HEK293 (cell line): ENCODE data around the gene PTPN11.

Source experiments
- CTCF ChIA-PET: fragments of 350-600 bp; formaldehyde crosslinking; extraction: SDS; loops from one replicate; lab custom pipeline; 2021; ENCODE audit warnings: antibody characterized with exemption; lab: Yijun Ruan, JAX
- POLR2A ChIA-PET: fragments of 300-600 bp; formaldehyde crosslinking; extraction: SDS; loops from one replicate; lab custom pipeline; 2020; ENCODE audit warnings: antibody characterized with exemption, inconsistent platforms; lab: Yijun Ruan, JAX
- H3K27ac ChIP-seq: fragments of 200-500 bp; sonication (Bioruptor generic); 2 replicates; pipeline ENCODE4 v1.5.1; 2014; ENCODE audit warnings: low read depth, low read length, control low read depth, inconsistent platforms; ENCODE audit errors: extremely low read depth
- H3K36me3 ChIP-seq, 2 experiments: fragments of 200-500 bp in 1 of 2; sonication (Bioruptor generic) in 1 of 2; 1 replicate in 1 of 2; 2 replicates in 1 of 2; pipeline ENCODE4 v1.5.1; 2014 to 2017; ENCODE audit warnings: inconsistent platforms in 2 of 2, low read length in 2 of 2; ENCODE audit not compliant: control insufficient read depth in 2 of 2, insufficient read depth in 1 of 2
- H3K4me1 ChIP-seq: fragments of 200-500 bp; sonication (Bioruptor generic); 2 replicates; pipeline ENCODE4 v1.5.1; 2014; ENCODE audit warnings: mild to moderate bottlenecking, low read length, inconsistent platforms; ENCODE audit not compliant: control insufficient read depth, insufficient read depth
- H3K4me3 ChIP-seq: 2 replicates; pipeline ENCODE4 v1.5.1; 2011; ENCODE audit warnings: low read depth, mild to moderate bottlenecking, control low read depth, low read length, moderate library complexity
- H3K9me3 ChIP-seq: fragments of 200-500 bp; sonication (Bioruptor generic); 2 replicates; pipeline ENCODE4 v1.5.1; 2014; ENCODE audit warnings: low read depth, low read length, inconsistent platforms; ENCODE audit not compliant: control insufficient read depth, insufficient read depth
- PRDM2 ChIP-seq: fragments of 450-650 bp; formaldehyde crosslinking; IDR thresholded peaks from 2 replicates; pipeline ENCODE4 v1.5.1; 2016; ENCODE audit warnings: missing biosample characterization, missing genetic modification characterization, borderline replicate concordance
- SCRT1 ChIP-seq: fragments of 450-650 bp; formaldehyde crosslinking; IDR thresholded peaks from 2 replicates; pipeline ENCODE4 v1.5.1; 2016; ENCODE audit warnings: missing biosample characterization, missing genetic modification characterization, borderline replicate concordance
- SETDB1 ChIP-seq: IDR thresholded peaks from one replicate; pipeline ENCODE4 v1.6.1; 2017; ENCODE audit warnings: mild to moderate bottlenecking, low read length, moderate library complexity, mixed read lengths; ENCODE audit not compliant: insufficient read length
- ZBTB8A ChIP-seq: fragments of 450-650 bp; formaldehyde crosslinking; IDR thresholded peaks from 2 replicates; pipeline ENCODE4 v1.5.1; 2016; ENCODE audit warnings: missing biosample characterization, missing genetic modification characterization
- ZFHX2 ChIP-seq: fragments of 450-650 bp; formaldehyde crosslinking; conservative IDR thresholded peaks from 2 replicates; pipeline ENCODE4 v1.5.1; 2016; ENCODE audit warnings: missing biosample characterization, missing genetic modification characterization
- ZNF132 ChIP-seq: fragments of 450-650 bp; formaldehyde crosslinking; IDR thresholded peaks from 2 replicates; pipeline ENCODE4 v1.5.1; 2017; ENCODE audit warnings: missing biosample characterization, missing genetic modification characterization, borderline replicate concordance
- ZNF133 ChIP-seq: fragments of 450-650 bp; formaldehyde crosslinking; IDR thresholded peaks from 2 replicates; pipeline ENCODE4 v1.5.1; 2016; ENCODE audit warnings: missing biosample characterization, missing genetic modification characterization
- ZNF157 ChIP-seq: fragments of 450-650 bp; formaldehyde crosslinking; IDR thresholded peaks from 2 replicates; pipeline ENCODE4 v1.5.1; 2016; ENCODE audit warnings: missing biosample characterization, missing genetic modification characterization
- ZNF169 ChIP-seq: fragments of 450-650 bp; formaldehyde crosslinking; IDR thresholded peaks from 2 replicates; pipeline ENCODE4 v1.5.1; 2016; ENCODE audit warnings: missing biosample characterization, missing genetic modification characterization
- ZNF19 ChIP-seq: fragments of 450-650 bp; formaldehyde crosslinking; IDR thresholded peaks from 2 replicates; pipeline ENCODE4; 2016; ENCODE audit warnings: missing biosample characterization, missing genetic modification characterization, low read depth
- ZNF354C ChIP-seq: fragments of 450-650 bp; formaldehyde crosslinking; IDR thresholded peaks from 2 replicates; pipeline ENCODE4 v1.5.1; 2016; ENCODE audit warnings: missing biosample characterization, missing genetic modification characterization, low read depth, borderline replicate concordance
- ZNF514 ChIP-seq: fragments of 450-650 bp; formaldehyde crosslinking; IDR thresholded peaks from 2 replicates; pipeline ENCODE4 v1.5.1; 2016; ENCODE audit warnings: missing biosample characterization, missing genetic modification characterization
- ZNF580 ChIP-seq: fragments of 450-650 bp; formaldehyde crosslinking; IDR thresholded peaks from 2 replicates; pipeline ENCODE4 v1.5.1; 2016; ENCODE audit warnings: missing biosample characterization, missing genetic modification characterization
- ZNF660 ChIP-seq: fragments of 450-650 bp; IDR thresholded peaks from 2 replicates; pipeline ENCODE4 v1.5.1; 2018; ENCODE audit warnings: missing biosample characterization, mild to moderate bottlenecking, missing genetic modification characterization
- ZNF843 ChIP-seq: fragments of 450-650 bp; formaldehyde crosslinking; IDR thresholded peaks from 2 replicates; pipeline ENCODE4 v1.5.1; 2016; ENCODE audit warnings: missing biosample characterization, missing genetic modification characterization
- TF ChIP-seq, protein P1 (sequence below): fragments of 450-650 bp; formaldehyde crosslinking; IDR thresholded peaks from 2 replicates; pipeline ENCODE4 v1.5.1; 2016; ENCODE audit warnings: missing biosample characterization, missing genetic modification characterization
- TF ChIP-seq, protein P2 (sequence below): fragments of 450-650 bp; formaldehyde crosslinking; IDR thresholded peaks from 2 replicates; pipeline ENCODE4 v1.5.1; 2016; ENCODE audit warnings: missing biosample characterization, missing genetic modification characterization
- TF ChIP-seq, protein P3 (sequence below): fragments of 450-650 bp; formaldehyde crosslinking; IDR thresholded peaks from 2 replicates; pipeline ENCODE4 v1.5.1; 2016; ENCODE audit warnings: missing biosample characterization, missing genetic modification characterization
- TF ChIP-seq, protein P4 (sequence below): fragments of 450-650 bp; formaldehyde crosslinking; IDR thresholded peaks from 2 replicates; pipeline ENCODE4 v1.5.1; 2017; ENCODE audit warnings: missing biosample characterization, missing genetic modification characterization

Gene PTPN11

DNA sequence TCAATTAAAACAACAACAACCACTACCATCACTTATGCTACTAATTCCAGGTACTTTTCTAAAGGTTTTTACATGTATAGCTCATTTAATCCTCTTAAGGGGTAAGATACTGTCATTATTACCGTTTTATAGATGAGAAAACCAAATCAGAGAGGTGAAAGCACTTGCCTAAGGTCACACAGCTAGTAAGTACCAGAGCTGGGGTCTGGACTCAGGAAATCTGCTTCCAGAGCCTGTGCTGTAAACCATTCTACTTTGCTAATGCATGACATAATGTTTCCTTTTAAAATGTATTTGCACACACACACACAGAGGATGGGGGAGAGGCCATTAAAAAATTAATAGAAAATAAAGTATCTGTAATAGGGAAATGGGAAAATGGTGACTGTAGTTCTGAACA, 113.4 kb downstream of the PTPN11 start (continued):
- no peak for TF ChIP-seq ZNF169 (tag by site-specific recombination)
- TF ChIP-seq, protein P1, sequence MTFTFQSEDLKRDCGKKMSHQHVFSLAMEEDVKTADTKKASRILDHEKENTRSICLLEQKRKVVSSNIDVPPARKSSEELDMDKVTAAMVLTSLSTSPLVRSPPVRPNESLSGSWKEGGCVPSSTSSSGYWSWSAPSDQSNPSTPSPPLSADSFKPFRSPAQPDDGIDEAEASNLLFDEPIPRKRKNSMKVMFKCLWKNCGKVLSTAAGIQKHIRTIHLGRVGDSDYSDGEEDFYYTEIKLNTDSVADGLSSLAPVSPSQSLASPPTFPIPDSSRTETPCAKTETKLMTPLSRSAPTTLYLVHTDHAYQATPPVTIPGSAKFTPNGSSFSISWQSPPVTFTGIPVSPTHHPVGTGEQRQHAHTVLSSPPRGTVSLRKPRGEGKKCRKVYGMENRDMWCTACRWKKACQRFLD (tag by site-specific recombination) = no peak

DNA sequence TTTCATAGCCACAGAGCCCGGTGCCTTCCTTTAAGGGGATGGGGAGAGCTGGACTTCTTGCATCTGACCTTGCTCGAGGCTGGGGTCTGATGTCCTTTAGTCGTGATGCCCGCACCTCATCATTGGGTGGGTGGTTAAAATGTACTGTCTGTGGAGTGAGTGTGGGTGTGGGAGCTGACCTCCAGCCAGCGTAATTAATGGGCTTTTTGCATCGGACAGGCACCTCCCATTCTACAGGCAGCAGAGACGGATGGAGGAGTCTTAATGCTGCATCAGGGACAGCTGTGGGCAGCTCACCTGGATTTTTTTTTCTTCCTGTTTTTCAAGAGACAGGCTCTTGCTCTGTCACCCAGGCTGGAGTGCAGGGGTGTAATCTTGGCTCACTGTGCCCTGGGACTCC, 114.8 kb downstream of the PTPN11 start:
- Histone ChIP-seq H3K4me3 (no peak overlapping the region), H3K4me1 (no peaks in the 10 kb centered on the region), H3K9me3 (no peaks in the 10 kb centered on the region), H3K27ac (no peak overlapping the region), H3K36me3 (no peaks in the 10 kb centered on the region)
- no peak for TF ChIP-seq ZNF133
- no peak for TF ChIP-seq SCRT1
- TF ChIP-seq ZNF19 (tag by site-specific recombination) = no peak
- TF ChIP-seq ZNF580 (tag by site-specific recombination) = no peak
- no peak for TF ChIP-seq ZNF354C (tag by site-specific recombination)
- TF ChIP-seq ZFHX2 (tag by site-specific recombination) = no peak
- TF ChIP-seq ZNF660 = no peak
- TF ChIP-seq, protein P2, sequence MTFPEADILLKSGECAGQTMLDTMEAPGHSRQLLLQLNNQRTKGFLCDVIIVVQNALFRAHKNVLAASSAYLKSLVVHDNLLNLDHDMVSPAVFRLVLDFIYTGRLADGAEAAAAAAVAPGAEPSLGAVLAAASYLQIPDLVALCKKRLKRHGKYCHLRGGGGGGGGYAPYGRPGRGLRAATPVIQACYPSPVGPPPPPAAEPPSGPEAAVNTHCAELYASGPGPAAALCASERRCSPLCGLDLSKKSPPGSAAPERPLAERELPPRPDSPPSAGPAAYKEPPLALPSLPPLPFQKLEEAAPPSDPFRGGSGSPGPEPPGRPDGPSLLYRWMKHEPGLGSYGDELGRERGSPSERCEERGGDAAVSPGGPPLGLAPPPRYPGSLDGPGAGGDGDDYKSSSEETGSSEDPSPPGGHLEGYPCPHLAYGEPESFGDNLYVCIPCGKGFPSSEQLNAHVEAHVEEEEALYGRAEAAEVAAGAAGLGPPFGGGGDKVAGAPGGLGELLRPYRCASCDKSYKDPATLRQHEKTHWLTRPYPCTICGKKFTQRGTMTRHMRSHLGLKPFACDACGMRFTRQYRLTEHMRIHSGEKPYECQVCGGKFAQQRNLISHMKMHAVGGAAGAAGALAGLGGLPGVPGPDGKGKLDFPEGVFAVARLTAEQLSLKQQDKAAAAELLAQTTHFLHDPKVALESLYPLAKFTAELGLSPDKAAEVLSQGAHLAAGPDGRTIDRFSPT (tag by site-specific recombination) = no peak
- no peak for TF ChIP-seq ZNF169 (tag by site-specific recombination)
- TF ChIP-seq ZNF843 (tag by site-specific recombination) = no peak
- no peak for TF ChIP-seq ZNF132 (tag by site-specific recombination)
- no peak for TF ChIP-seq ZNF157 (tag by site-specific recombination)
- no peak for TF ChIP-seq SETDB1
- no peak for TF ChIP-seq ZNF514 (tag by site-specific recombination)
- TF ChIP-seq, protein P3, sequence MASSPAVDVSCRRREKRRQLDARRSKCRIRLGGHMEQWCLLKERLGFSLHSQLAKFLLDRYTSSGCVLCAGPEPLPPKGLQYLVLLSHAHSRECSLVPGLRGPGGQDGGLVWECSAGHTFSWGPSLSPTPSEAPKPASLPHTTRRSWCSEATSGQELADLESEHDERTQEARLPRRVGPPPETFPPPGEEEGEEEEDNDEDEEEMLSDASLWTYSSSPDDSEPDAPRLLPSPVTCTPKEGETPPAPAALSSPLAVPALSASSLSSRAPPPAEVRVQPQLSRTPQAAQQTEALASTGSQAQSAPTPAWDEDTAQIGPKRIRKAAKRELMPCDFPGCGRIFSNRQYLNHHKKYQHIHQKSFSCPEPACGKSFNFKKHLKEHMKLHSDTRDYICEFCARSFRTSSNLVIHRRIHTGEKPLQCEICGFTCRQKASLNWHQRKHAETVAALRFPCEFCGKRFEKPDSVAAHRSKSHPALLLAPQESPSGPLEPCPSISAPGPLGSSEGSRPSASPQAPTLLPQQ (tag by site-specific recombination) = no peak
- ChIA-PET POLR2A (no interaction called here), CTCF (no interaction called here)

GRCh38 chr12:112535017-112535416, 116.3 kb downstream of the PTPN11 start:
- ChIA-PET CTCF (interaction anchor here (0.6 kb wide), 1 partner anchor 133 kb away, joined by 3 read pairs; no protein-coding TSS in a partner anchor), POLR2A (no interaction called here)
- H3K4me1 ChIP-seq = no peaks in the 10 kb centered on the region
- H3K27ac ChIP-seq = no peak overlapping the region
- no peaks in the 10 kb centered on the region for H3K9me3 ChIP-seq
- no peaks in the 10 kb centered on the region for H3K36me3 ChIP-seq
- no peak overlapping the region for H3K4me3 ChIP-seq
- TF ChIP-seq, protein P4, sequence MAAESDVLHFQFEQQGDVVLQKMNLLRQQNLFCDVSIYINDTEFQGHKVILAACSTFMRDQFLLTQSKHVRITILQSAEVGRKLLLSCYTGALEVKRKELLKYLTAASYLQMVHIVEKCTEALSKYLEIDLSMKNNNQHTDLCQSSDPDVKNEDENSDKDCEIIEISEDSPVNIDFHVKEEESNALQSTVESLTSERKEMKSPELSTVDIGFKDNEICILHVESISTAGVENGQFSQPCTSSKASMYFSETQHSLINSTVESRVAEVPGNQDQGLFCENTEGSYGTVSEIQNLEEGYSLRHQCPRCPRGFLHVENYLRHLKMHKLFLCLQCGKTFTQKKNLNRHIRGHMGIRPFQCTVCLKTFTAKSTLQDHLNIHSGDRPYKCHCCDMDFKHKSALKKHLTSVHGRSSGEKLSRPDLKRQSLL = no peak
- TF ChIP-seq PRDM2 (no peak), ZBTB8A (tag by site-specific recombination) (no peak)
